Ammon's horn (tissue), 1 donor: ENCODE data around the gene RFTN1.

Experiments
- DNase-seq: peaks from one replicate; pipeline ENCODE4 v3.0.0-alpha.2; 2016; ENCODE audit warnings: low spot score

Gene RFTN1

GRCh38 chr3:16486201-16486600 lies 27.3 kb downstream of the RFTN1 start:
- no peak for DNase-seq

- no peak for DNase-seq
These were observed 28.0 kb downstream of the RFTN1 start for GRCh38 chr3:16485395-16485992.

- no peak for DNase-seq
These were observed 28.5 kb downstream of the RFTN1 start for GRCh38 chr3:16484984-16485383.

- no peak for DNase-seq
These were observed 29.3 kb downstream of the RFTN1 start for GRCh38 chr3:16484216-16484615.

- DNase-seq = no peak
These were observed 30.5 kb downstream of the RFTN1 start for GRCh38 chr3:16482770-16483531.

DNA sequence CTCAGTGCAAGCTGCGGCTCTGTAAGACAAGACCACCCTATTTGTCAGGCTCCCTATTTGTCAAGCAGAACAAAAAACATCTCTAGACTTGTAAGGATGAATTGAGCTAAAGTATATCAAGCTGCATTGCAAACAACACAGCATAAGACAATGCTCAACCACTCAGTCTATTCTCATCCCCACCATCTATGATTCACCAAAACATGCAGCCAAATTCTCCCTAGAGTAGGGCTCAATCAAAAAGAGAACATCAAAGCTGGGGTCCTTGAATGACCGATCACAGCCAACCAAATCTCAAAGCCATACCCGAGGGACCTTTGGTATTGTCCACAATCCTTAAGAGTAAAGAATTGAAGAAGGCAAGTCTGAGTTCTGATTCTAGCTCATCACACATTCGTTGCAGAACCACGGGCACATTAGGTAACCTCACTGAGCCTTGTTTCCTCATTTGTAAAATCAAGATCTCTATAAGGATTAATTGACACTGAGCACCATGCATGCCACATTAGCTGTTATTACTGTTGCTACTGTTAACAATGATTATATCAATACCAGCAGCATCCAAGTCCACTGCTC lies 31.2 kb downstream of the RFTN1 start:
- DNase-seq = no peak

GRCh38 chr3:16481546-16481897 lies 32.0 kb downstream of the RFTN1 start:
- no peak for DNase-seq

DNA sequence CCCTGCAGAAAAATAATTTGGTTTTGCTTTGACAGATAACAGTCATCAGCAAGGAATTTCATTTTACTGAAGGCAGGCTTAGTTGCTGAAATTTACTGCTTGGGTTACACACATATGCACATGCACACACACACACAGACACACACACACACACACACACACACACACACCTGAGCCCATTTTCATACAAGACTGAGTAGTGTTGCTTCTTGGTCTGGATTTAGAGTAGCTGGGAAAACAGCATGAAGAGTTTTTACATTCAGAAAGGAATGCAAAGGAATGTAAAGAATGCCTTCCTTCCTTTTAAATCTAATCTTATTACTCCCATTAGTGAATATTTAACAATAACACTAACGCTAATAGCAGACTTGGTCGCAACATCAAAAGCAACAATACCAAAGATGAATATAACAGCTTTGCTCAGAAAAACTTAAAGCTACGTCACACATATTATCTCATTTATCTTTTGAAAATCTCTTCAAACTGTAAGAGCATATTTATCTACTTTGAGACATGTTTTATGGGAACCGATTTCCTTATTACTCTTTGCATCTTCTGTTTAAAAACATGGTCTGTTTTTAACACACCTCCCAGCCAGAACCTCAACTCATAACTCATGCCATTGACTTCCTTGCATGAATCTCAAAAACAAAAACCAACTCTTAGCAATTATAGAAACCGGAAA lies 32.5 kb downstream of the RFTN1 start:
- DNase-seq = no peak

GRCh38 chr3:16478516-16478915 lies 35.0 kb downstream of the RFTN1 start:
- DNase-seq = no peak

- DNase-seq = no peak
These were observed 36.0 kb downstream of the RFTN1 start for GRCh38 chr3:16477521-16477920.

DNA sequence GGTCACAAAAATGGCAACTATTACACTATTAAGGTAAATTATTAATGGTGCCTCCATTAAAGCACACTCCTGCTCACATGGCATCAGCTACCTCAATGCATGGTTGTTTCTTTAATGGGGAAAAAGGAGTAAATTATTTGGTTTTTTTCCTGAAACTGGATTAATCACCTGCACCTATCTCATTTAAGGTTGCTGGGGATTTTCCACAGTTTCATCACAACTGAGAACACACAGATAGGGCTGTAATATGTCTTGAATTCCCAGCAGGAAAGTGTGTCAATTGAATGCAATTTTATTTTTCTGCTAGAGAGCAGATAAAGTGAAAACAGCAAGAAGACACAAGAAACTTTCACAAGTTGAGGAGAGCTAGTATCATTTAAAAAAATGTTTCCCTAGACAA lies 36.4 kb downstream of the RFTN1 start:
- no peak for DNase-seq

- no peak for DNase-seq
These were observed 36.9 kb downstream of the RFTN1 start for GRCh38 chr3:16476636-16477035.

DNA sequence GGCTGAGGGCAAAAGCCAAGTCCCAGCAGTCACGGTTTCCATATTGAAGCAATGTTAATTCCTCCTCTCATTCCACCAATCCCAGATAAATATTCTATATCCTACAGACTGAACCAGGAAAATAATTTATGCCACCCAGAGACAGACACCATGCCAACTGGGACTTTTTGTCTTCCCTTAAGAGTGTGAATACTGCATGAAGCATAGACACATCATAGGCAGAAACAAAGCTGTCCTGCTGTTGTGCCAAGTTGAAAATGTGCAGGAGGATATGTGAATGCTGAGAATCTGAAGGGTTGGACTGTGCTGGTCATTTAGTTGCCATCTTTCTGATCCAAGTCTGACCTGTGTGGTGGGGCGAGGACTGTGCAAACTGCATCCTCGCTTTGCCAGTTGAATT lies 37.7 kb downstream of the RFTN1 start:
- DNase-seq = peak; percentile 24

DNA sequence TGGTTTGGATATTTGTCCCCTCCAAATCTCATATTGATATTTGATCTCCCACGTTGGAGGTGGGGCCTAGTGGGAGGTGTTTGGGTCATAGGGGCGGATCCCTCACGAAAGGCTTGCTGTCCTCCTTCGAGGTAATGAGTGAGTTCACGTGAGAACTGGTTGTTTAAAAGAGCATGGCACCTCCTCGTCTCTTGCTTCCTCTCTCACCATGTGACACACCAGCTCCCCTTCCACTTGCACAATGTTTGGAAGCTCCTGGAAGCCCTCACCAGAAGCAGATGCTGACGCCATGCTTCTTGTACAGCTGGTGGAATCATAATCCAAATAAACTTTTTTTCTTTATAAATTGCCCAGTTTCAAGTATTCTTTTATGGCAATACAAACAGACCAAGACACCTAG lies 38.6 kb downstream of the RFTN1 start:
- DNase-seq = no peak

DNA sequence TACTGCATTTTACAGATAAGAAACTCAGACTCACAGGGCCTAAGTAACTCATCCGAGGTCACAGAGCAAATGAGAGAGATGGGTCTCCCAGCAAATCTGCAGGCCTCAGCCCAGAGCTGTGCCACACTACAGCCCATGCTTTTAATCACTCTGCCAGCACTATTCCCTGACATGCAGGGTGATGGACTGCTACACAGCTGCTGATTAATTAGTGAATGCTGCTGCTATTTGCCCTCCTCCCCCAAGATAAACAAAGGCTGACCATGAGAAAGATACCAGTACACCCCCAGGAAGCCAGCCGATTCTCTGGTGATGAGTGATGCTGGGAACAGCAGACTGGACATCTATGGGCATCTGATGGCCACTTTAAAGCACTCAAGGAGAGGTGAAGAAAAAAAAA lies 39.3 kb downstream of the RFTN1 start:
- DNase-seq = no peak

DNA sequence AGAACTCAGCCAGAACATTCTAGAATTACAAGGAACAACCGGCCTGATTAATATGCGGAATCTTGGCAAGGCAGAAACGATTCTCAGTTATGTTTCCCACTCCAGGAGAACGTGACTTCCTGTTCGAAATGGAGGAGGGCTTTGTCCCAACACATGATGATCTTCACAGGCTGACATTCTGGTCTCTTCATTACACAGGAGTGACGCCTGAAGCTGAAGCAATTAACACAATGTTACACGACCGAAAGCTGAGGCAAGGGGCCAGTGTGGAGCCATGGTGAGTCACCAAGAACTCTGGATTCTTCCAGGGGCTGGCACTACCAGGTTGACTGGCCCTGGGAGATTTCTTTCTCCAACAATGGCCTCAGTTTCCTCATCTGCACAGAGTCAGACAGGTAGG lies 40.9 kb downstream of the RFTN1 start:
- no peak for DNase-seq

DNA sequence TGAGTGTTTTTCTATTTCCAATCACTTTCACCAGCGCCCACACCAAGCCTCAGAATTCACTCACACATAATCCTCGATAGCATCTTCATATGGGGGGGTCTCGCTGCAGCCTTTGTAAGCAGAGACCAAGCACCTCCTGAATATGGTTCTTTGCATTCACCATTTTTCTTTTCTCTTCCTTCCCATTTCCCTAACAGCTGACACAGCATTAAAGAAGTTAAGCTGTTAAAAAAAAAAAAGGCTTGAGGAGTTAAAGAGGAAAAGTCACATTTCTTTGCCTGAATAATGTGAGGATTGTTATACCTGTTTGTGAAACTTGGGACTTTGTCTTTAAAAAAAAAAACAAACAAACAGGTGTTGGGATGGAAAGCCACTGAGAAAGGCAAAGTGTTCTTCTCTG lies 41.6 kb downstream of the RFTN1 start:
- DNase-seq = no peak

GRCh38 chr3:16470590-16470989 lies 42.9 kb downstream of the RFTN1 start:
- no peak for DNase-seq

DNA sequence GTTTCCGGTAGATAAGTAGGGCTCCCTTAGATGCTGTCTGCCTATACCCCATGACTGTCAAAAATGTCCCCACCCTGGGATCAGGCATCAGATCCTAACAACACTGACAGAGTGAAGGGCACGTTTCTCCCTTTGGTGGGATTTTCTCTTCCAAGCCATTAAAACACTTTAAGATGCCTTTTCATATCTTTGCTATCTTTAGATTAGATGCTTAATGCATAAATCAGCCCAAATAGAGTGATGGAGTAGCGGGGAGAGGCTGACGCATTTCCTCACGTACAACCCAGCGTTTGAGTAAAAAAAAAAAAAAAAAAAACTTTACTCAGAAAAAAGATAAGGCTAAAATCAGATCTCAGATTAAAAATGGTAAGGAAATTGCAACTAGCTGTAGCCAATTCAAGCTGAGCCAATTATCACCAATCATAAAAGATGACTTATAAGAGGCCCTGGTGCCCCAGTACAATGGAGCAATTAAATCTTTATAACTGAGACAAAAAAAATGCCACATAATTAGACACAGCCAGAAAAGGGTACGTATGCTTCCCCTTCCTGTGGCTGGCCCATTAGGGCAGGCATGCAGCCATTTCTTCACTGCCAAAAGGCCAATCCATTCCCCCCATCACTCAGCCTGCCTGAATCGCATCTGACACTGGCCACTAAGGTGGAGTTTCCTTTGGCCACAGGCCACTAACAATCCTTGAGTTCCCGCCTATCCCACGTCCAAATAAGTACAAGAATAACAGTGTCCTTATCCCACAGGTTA lies 45.0 kb downstream of the RFTN1 start:
- DNase-seq = no peak

DNA sequence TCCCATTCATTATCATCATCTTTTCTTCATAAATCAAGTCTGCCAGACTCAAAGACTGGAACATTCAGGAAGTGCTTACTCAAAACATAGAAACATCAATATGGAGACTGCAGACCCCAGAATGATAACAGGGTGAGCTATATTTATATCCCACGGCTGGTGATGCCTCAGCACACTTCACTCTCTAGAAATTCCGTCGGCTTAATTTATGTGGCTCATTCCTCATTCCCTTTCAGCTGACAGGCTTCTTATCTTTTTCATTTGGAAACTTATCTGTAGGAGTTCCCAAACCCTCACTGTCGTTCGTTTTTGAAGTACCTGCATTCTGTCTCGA lies 45.5 kb downstream of the RFTN1 start:
- no peak for DNase-seq

DNA sequence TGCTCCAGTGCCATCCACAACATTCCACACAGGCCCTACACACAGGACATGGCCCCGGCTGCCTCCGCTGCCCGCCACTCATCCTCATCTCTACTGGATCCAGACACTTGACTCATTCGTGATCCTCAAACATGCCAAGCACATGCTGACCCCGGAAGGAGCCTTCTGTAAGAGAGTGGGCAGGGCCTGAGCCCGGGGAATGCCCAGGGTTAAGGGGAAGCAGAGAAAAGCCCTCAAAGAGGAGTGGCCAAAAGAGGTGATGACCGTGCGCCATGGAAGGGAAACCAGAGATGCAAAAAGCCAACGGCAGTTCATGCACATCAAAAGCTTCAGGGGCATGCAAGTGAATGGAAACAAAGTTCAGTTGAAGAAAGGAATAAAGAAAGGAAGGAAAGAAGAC lies 46.1 kb downstream of the RFTN1 start:
- DNase-seq = no peak

- DNase-seq = no peak
These were observed 46.7 kb downstream of the RFTN1 start for GRCh38 chr3:16466822-16467221.
